NCI-H2196 (cell line): ENCODE results near the gene GAD1.

Source experiments
- DNase-seq: peaks from one replicate; lab custom pipeline; 2025; ENCODE audit not compliant: unreplicated experiment; lab: John Stamatoyannopoulos, UW

The GAD1 gene

DNA sequence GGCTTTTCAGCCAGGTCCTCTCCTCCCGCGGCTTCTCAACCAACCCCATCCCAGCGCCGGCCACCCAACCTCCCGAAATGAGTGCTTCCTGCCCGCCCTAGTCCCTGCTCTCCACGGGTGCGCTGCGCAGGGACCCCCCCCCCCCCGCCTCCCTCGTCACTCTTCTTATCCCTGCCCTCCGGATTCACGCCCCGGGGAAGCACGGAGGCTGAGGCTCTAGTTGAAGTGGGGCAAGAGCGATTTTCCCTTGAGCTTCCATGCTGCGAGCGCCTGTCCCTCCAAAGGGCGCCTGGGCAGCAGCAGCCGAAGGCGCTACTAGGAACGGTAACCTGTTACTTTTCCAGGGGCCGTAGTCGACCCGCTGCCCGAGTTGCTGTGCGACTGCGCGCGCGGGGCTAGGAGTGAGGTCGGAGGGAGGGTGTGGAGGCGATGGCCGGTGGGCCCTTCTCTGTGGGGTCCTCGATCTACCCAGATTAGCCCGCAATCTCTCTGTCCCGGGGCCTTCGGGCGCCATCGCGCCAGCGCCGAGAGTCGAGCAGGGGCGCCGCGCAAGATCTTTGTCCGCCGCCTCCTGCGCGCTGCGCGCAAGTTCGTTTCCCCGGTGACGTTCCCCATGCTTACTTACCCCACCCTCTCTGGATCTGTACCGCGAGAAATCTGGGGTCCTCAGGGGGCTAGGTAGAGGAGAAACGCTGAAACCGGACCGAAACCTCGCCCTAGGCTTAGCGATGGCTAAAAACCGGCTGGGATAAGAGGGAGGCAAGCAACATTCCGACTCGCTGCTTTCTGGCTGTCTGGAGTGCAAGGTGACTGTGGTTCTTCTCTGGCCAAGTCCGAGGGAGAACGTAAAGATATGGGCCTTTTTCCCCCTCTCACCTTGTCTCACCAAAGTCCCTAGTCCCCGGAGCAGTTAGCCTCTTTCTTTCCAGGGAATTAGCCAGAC is 677 bp downstream of the GAD1 start:
- peak; percentile 38 for DNase-seq

GRCh38 chr2:170818036-170818751 is 1.5 kb downstream of the GAD1 start:
- peak; percentile 22 for DNase-seq

GRCh38 chr2:170818752-170819470 is 2.2 kb downstream of the GAD1 start:
- DNase-seq, result no peak

- no peak for DNase-seq
Measured at GRCh38 chr2:170819680-170820664, 3.3 kb downstream of the GAD1 start.

DNA sequence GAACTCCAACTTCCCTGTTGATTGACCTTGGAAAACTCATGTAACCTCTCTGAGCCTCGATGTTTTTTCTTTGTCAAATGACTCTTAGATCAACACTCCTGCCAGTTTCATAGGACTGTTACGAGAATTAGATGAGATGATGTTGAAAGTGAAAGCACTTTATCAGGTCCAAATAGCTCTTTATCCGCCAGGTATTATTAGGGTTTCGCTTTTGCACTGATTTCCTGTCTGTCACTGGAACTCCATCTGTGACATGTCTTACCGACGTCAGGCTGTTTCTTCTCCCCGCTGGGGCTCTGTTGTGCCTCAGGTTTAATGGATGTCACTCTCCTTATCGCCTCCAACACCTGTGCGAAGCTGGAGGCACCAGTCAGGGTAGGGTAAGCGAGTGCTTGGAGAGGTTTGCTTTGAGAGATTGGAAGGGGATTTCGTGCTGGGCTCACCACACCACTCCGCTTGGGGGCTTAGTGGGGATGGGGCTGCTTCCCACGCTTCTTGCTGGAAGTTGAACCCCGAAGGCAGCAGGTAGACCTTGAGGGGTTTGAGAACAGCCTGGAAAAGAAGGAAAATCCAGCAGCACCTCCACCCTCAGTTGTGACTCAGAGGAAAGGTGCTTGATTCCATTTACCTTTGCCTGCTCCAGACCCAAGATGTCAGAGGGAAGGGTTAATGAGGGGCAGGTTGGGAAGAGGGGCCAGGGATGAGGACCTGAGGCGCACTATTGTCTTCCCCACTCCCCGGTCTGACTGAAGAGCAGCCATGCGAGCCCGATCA is 4.3 kb downstream of the GAD1 start:
- DNase-seq, result no peak

DNA sequence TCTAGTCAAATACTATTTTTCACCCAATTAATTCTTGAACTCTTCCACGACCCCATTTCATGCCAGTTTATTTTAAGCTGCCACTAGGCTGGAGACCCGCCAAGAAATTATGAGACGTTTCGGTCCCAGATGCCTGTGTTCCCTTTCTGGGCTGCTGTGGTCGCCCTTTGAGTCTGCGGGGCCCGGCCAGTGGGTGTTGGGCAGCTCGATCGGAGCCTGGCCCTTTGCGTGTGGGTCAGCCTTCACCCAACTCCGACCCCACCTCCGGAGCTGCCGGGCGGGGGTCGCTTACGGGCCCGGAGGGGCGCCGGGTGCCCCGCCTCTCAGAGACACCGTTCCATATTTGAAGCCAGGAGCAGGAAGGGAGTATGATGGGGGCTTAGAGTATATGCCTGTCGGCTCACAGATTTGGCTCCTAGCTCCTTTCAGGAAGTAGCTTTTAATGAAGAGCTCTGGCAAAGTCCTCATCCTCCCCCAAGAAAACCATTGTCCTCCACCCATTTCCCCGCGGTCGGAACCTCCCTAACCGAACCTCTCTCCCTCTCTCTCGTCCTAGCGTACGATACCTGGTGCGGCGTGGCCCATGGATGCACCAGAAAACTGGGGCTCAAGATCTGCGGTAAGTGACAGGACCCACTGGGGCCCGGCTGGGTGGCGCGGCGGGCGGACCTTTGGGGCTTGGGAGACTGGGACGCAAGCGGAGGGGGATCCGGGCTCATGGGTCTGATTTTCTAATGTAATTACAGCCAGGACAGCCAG is 5.0 kb downstream of the GAD1 start:
- DNase-seq, result no peak

GRCh38 chr2:170822290-170823087 is 5.8 kb downstream of the GAD1 start:
- no peak for DNase-seq

GRCh38 chr2:170823088-170823897 is 6.6 kb downstream of the GAD1 start:
- DNase-seq, result no peak

- DNase-seq, result no peak
Measured at GRCh38 chr2:170823898-170824215, 7.2 kb downstream of the GAD1 start.

DNA sequence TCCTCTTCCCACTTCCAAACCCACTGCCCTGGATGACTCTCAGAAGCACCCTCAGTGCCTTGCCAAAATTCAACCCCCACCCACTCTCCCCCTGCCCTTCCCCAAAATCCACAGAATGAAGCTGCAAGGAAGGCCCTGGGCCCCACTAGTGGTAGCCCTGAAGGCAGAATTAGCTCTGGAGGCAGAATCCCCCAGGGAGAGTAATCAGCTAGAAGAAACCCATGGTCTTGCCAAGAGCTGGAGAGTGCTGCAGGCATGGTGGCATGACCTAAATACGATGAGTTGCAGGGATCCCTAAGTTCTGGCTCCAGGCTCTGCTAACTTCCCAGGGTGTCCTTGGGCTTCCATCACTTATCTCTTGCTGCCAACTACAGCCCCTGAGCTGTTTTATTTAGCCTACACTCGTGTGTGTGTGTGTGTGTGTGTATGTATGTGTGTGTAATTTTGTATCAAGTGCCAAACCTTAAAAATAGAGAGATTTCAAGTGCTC is 7.9 kb downstream of the GAD1 start:
- no peak for DNase-seq

DNA sequence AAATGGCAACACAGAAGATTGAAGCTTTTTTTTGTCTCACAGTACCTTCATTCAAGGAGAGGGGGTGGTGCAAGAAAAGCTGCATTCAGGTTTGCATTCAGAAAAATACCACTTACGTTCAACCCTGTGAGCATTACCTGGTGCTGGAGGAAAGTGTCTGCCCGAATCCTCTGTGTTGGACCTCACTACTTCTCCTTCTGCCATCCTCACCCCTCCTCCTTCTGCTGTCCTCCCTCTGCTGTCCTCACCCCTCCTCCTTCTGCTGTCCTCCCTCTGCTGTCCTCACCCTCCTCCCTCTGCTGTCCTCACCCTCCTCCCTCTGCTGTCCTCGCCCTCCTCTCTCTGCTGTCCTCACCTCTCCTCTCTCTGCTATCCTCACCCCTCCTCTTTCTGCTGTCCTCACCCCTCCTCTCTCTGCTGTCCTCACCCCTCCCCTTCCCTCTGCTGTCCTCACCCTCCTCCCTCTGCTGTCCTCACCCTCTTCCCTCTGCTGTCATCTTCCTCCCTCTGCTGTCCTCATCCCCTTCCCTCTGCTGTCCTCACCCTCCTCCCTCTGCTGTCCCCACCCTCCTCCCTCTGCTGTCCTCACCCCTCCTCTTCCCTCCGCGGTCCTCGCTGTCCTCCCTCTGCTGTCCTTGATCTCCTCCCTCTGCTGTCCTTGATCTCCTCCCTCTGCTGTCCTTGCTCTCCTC is 11.3 kb downstream of the GAD1 start:
- no peak for DNase-seq

DNA sequence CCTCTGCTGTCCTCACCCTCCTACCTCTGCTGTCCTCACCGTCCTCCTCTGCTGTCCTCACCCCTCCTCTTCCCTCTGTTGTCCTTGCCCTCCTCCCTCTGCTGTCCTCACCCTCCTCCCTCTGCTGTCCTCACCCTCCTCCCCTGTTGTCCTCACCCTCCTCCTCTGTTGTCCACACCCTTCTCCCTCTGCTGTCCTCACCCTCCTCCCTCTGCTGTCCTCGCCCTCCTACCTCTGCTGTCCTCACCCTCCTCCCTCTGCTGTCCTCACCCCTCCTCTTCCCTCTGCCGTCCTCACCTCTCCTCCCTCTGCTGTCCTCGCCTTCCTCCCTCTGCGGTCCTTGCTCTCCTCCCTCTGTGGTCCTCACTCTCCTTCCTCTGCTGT is 11.8 kb downstream of the GAD1 start:
- no peak for DNase-seq

GRCh38 chr2:170829036-170829435 is 12.3 kb downstream of the GAD1 start:
- DNase-seq, result no peak

DNA sequence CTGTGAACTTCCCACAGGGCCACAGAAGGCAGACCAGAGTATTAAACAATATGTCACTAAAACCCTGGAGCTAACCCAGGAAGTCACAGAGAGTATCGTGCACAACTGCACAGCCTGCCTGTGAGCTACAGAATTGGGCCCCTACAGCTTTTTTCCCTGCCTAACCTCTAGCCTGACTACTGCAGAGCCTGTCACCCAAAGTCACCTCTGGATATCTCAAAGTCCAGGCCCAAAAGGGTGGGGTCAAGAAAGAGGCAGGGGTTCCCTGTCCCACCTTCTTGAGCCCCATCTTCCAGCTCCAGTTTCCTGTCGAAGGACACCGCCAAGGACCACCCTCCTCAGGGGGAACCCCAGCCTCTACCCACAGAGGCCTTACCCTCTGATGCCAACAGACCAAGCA is 13.5 kb downstream of the GAD1 start:
- no peak for DNase-seq

DNA sequence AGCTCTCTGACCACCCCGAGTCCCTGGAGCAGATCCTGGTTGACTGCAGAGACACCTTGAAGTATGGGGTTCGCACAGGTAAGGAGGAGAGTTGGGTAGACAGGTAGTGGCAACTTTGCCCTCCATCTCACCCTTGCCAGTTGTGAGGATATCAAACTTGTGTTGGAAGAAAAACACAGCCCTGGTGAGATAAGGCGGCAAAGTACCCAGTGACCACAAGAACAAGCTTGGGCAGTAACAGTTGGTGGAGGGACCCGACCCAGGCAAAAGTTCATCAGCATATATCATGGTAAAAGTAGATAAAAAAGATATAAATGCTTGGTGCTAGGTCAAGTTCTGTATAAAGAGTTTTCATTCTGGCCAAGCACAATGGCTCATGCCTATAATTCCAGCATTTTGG is 14.4 kb downstream of the GAD1 start:
- no peak for DNase-seq

DNA sequence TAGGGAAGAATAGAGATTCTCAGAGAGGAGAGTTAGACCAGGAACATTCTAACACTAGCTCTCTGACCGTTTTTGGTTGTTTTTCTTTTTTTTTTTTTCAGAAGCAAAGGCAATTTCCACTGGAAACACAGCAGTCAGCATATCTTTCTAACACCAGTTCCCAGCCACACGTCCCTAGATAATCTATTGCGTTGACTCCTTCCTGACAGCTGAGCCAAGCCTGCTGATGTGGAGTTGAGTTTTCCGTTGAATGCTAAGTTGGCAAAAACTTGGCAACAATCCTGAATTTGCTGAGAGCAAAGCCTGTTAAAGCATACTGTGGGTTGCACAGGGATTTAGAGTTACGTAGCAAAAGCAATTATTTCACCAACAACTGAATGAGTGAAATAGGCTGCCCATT is 19.3 kb downstream of the GAD1 start:
- no peak for DNase-seq

DNA sequence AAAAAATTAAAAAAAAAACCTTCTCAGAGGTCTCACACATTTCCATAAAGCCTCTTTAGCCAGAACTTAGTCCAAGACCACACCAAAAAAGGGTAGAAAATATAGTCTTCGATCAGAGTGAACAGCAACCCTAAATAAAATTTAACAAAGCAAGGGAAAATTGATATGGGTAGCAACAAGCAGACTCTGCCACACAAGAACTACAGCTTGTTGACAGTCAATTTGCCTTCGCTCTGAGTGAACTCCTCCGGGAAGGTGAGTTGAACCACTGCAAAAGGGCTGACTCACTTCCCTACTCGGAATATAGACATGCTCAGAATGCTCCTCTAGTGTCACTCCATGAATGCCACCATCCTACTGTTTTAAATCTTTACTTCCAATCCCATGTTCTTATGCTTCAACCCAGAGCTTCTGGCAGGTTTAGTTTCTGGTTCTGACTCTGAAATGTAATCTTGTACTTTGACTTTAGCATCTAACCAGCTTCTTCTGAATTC is 24.1 kb downstream of the GAD1 start:
- DNase-seq, result no peak
